C4-2B (cell line): Measurements from ENCODE around the gene ADAMTS10.
A peak's percentile ranks its signal among the peaks of the same experiment; 100 is the strongest.

Experiments
- H3K27ac ChIP-seq: fragments of 450-650 bp; 2 replicates; pipeline ENCODE4 v1.5.1; 2017
- CTCF ChIP-seq: fragments of 450-650 bp; conservative IDR thresholded peaks from 2 replicates; pipeline ENCODE4 v1.5.1; 2017; ENCODE audit warnings: mild to moderate bottlenecking
- ZFX ChIP-seq: fragments of 450-650 bp; IDR thresholded peaks from 2 replicates; pipeline ENCODE4 v1.6.1; 2017

Gene ADAMTS10

GRCh38 chr19:8643860-8644653 lies 33.5 kb upstream of the ADAMTS10 start:
- TF ChIP-seq ZFX (no peak), CTCF (no peak)
- no peak overlapping the region for H3K27ac ChIP-seq

- H3K27ac ChIP-seq = no peak overlapping the region
- TF ChIP-seq CTCF (no peak), ZFX (no peak)
Measured at GRCh38 chr19:8642561-8642960, 32.0 kb upstream of the ADAMTS10 start.

GRCh38 chr19:8641908-8642547 lies 31.5 kb upstream of the ADAMTS10 start:
- peak; percentile 69 for TF ChIP-seq CTCF
- no peak for TF ChIP-seq ZFX
- no peak overlapping the region for H3K27ac ChIP-seq

- no peak overlapping the region for H3K27ac ChIP-seq
- TF ChIP-seq CTCF = no peak
- TF ChIP-seq ZFX = no peak
Measured at GRCh38 chr19:8641221-8641907, 30.8 kb upstream of the ADAMTS10 start.

- no peak overlapping the region for H3K27ac ChIP-seq
- TF ChIP-seq CTCF (no peak), ZFX (no peak)
Measured at GRCh38 chr19:8640402-8641004, 30.0 kb upstream of the ADAMTS10 start.

- H3K27ac ChIP-seq = no peak overlapping the region
- TF ChIP-seq ZFX = no peak
- no peak for TF ChIP-seq CTCF
Measured at GRCh38 chr19:8639821-8640401, 29.4 kb upstream of the ADAMTS10 start.
